Parathyroid adenoma (tissue), 2 donors: ENCODE data around the gene DOK7.

Experiments
- H2AFZ ChIP-seq: fragments of 300-600 bp; sonication (generic); one replicate; pipeline ENCODE4 v1.7.0; 2017; ENCODE audit warnings: antibody characterized with exemption, mild to moderate bottlenecking
- H3K27ac ChIP-seq: fragments of 300-600 bp; sonication (generic); one replicate; pipeline ENCODE4 v1.7.0; 2017
- H3K27me3 ChIP-seq: fragments of 300-600 bp; sonication (generic); one replicate; pipeline ENCODE4 v1.7.0; 2017; ENCODE audit warnings: low read length; ENCODE audit not compliant: control insufficient read depth, insufficient read depth
- H3K36me3 ChIP-seq: fragments of 300-600 bp; sonication (generic); one replicate; pipeline ENCODE4 v1.7.0; 2017; ENCODE audit warnings: low read length; ENCODE audit not compliant: control insufficient read depth, insufficient read depth
- H3K4me1 ChIP-seq: fragments of 300-600 bp; sonication (generic); one replicate; pipeline ENCODE4 v1.7.0; 2017; ENCODE audit warnings: control low read depth
- H3K4me2 ChIP-seq: fragments of 300-600 bp; sonication (generic); one replicate; pipeline ENCODE4 v1.7.0; 2017; ENCODE audit warnings: low read length
- H3K4me3 ChIP-seq: fragments of 300-600 bp; sonication (generic); one replicate; pipeline ENCODE4 v1.7.0; 2017; ENCODE audit warnings: low read depth, low read length
- H3K79me2 ChIP-seq: fragments of 300-600 bp; sonication (generic); one replicate; pipeline ENCODE4 v1.7.0; 2017; ENCODE audit warnings: control low read depth
- H3K9ac ChIP-seq: fragments of 300-600 bp; sonication (generic); one replicate; pipeline ENCODE4 v1.7.0; 2017; ENCODE audit warnings: mild to moderate bottlenecking
- H3K9me3 ChIP-seq: fragments of 300-600 bp; sonication (generic); one replicate; pipeline ENCODE4 v1.7.0; 2017; ENCODE audit warnings: low read length; ENCODE audit not compliant: control insufficient read depth
- CTCF ChIP-seq: fragments of 300-600 bp; sonication (generic); IDR thresholded peaks from one replicate; pipeline ENCODE4 v1.7.0; 2017; ENCODE audit warnings: antibody characterized with exemption, mild to moderate bottlenecking
- donor health status: primary hyperparathyroidism.

Gene DOK7

GRCh38 chr4:3416270-3416669 lies 46.8 kb upstream of the DOK7 start:
- H3K36me3 ChIP-seq, result no peaks in the 10 kb centered on the region
- no peaks in the 10 kb centered on the region for H3K27me3 ChIP-seq
- no peak overlapping the region for H3K27ac ChIP-seq
- no peak for TF ChIP-seq CTCF
- H3K4me1 ChIP-seq, result no peaks in the 10 kb centered on the region
- no peaks in the 10 kb centered on the region for H3K9me3 ChIP-seq
- H3K4me3 ChIP-seq, result no peak overlapping the region
- no peak overlapping the region for H2AFZ ChIP-seq
- no peak overlapping the region for H3K9ac ChIP-seq
- no peak overlapping the region for H3K4me2 ChIP-seq
- H3K79me2 ChIP-seq, result no peaks in the 10 kb centered on the region

GRCh38 chr4:3416821-3417221 lies 46.3 kb upstream of the DOK7 start:
- H3K27me3 ChIP-seq, result no peaks in the 10 kb centered on the region
- H3K4me2 ChIP-seq, result no peak overlapping the region
- H3K79me2 ChIP-seq, result no peaks in the 10 kb centered on the region
- H3K36me3 ChIP-seq, result no peaks in the 10 kb centered on the region
- H3K9ac ChIP-seq, result no peak overlapping the region
- H3K4me3 ChIP-seq, result no peak overlapping the region
- H3K27ac ChIP-seq, result no peak overlapping the region
- TF ChIP-seq CTCF, result no peak
- H3K4me1 ChIP-seq, result no peaks in the 10 kb centered on the region
- no peak overlapping the region for H2AFZ ChIP-seq
- H3K9me3 ChIP-seq, result no peaks in the 10 kb centered on the region

GRCh38 chr4:3417448-3417847 lies 45.7 kb upstream of the DOK7 start:
- no peak for TF ChIP-seq CTCF
- H3K27ac ChIP-seq, result no peak overlapping the region
- H3K4me2 ChIP-seq, result no peak overlapping the region
- no peak overlapping the region for H2AFZ ChIP-seq
- no peaks in the 10 kb centered on the region for H3K79me2 ChIP-seq
- H3K4me1 ChIP-seq, result no peaks in the 10 kb centered on the region
- H3K36me3 ChIP-seq, result no peaks in the 10 kb centered on the region
- H3K27me3 ChIP-seq, result no peaks in the 10 kb centered on the region
- H3K4me3 ChIP-seq, result no peak overlapping the region
- no peaks in the 10 kb centered on the region for H3K9me3 ChIP-seq
- H3K9ac ChIP-seq, result no peak overlapping the region

GRCh38 chr4:3418029-3418762 lies 44.9 kb upstream of the DOK7 start:
- Histone ChIP-seq H3K4me1 (no peaks in the 10 kb centered on the region), H3K9me3 (no peaks in the 10 kb centered on the region), H3K4me3 (no peak overlapping the region), H2AFZ (no peak overlapping the region), H3K79me2 (no peaks in the 10 kb centered on the region), H3K27ac (no peak overlapping the region), H3K9ac (no peak overlapping the region), H3K4me2 (no peak overlapping the region), H3K27me3 (no peaks in the 10 kb centered on the region), H3K36me3 (no peaks in the 10 kb centered on the region)
- TF ChIP-seq CTCF, result no peak
